Inflammatory macrophage treated with lipopolysaccharide for 4 hours (primary cell): ENCODE data around the gene FXR2.

Source experiments
- DNase-seq: peaks from one replicate; pipeline ENCODE4 v3.0.0-alpha.2; 2020

The FXR2 gene

DNA sequence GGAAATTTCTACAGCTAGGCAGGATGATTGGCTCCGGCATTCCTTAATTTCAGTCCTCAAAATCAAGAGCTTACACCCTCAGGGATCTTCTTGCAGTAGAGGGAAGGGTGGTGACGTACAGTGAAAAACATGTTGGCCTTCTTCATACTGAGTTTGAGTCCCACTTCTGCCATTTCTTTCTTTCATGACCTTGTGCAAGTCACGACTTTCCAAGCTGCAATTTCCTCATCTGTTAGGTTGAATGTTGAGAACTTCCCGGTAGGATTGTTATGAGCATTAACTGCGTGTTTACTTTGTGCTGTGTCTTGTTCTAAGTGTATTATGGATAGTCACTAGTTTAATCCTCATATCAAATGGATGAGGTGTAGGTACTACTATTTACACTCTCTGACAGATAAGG lies 45.1 kb downstream of the FXR2 start:
- DNase-seq, result peak; percentile 71

DNA sequence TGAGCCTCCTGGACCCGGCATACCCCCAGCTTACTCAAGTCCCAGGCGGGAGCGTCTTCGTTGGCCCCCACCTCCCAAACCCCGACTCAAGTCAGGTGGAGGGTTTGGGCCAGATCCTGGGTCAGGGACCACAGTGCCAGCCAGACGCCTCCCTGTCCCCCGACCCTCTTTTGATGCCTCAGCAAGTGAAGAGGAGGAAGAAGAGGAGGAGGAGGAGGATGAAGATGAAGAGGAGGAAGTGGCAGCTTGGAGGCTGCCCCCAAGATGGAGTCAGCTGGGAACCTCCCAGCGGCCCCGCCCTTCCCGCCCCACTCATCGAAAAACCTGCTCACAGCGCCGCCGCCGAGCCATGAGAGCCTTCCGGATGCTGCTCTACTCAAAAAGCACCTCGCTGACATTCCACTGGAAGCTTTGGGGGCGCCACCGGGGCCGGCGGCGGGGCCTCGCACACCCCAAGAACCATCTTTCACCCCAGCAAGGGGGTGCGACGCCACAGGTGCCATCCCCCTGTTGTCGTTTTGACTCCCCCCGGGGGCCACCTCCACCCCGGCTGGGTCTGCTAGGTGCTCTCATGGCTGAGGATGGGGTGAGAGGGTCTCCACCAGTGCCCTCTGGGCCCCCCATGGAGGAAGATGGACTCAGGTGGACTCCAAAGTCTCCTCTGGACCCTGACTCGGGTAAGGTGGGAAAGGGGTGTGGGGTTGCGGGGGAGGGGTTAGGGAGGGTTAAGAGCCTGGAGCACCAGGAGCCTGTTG lies 51.4 kb downstream of the FXR2 start:
- DNase-seq, result no peak

DNA sequence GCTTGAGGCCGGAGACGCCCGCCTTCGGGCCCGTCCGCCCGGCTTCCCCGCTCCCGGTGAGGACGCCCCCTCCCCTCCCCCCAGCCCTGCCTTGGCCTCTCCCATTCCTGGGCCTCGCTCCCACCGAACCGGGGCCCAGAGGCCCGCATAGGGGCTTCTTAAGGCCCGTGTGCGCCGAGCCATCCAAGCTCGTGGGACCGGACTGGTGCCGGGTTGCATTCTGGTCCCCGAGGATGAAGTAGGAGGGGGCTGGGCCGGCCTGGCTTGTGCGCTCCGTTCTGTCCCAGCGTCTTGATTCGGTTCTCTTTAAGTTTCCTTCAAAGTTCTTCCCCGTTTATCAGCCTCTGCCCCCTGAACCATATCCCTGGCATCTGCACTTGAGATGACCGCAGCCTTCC lies 52.5 kb downstream of the FXR2 start:
- no peak for DNase-seq

DNA sequence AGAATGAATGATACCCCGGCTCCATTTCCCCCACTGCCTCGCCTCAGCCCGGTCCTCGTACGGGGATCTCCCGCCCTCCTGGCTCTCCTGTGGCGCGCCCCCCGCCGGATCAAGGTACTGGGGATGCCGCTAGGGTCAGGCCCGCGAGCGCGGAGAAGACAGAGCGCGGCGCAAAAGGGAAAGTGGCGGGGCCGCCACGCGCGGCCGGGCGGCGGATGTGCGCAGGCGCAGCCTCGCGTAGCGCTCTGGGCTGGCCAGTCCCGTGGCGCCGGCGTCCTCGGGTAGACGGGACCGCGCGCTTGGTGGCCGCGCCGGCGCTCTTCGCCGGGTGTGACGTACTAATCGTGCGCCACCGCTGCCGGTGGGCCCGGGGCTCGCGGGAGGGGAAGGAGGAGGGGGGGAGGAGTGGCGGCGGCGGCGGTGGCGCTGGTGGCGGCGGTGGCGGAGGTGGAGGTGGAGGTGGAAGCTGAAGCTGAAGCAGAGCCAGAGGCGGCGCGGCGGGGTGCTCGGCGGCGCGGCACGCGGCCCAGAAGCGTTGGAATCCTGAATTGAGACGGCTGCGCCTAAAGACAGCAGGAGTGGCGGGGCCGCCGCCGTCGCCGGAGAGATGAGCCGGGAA lies 53.0 kb downstream of the FXR2 start, which contains the start of gene SENP3:
Gene SENP3, plus strand, starts transcription at position 331 of the 619 bp plus-strand sequence. CDS start 1,158 bp downstream, outside the sequence.
- peak; percentile 93 for DNase-seq

DNA sequence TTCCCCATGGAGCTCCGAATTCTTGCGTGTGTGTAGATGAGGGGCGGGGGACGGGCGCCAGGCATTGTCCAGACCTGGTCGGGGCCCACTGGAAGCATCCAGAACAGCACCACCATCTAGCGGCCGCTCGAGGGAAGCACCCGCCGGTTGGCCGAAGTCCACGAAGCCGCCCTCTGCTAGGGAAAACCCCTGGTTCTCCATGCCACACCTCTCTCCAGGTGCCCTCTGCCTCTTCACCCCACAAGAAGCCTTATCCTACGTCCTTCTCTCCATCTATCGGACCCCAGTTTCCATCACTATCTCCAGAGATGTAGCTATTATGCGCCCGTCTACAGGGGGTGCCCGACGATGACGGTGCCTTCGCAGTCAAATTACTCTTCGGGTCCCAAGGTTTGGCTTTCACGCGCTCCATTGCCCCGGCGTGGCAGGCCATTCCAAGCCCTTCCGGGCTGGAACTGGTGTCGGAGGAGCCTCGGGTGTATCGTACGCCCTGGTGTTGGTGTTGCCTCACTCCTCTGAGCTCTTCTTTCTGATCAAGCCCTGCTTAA lies 53.6 kb downstream of the FXR2 start:
- DNase-seq, result peak; percentile 82

DNA sequence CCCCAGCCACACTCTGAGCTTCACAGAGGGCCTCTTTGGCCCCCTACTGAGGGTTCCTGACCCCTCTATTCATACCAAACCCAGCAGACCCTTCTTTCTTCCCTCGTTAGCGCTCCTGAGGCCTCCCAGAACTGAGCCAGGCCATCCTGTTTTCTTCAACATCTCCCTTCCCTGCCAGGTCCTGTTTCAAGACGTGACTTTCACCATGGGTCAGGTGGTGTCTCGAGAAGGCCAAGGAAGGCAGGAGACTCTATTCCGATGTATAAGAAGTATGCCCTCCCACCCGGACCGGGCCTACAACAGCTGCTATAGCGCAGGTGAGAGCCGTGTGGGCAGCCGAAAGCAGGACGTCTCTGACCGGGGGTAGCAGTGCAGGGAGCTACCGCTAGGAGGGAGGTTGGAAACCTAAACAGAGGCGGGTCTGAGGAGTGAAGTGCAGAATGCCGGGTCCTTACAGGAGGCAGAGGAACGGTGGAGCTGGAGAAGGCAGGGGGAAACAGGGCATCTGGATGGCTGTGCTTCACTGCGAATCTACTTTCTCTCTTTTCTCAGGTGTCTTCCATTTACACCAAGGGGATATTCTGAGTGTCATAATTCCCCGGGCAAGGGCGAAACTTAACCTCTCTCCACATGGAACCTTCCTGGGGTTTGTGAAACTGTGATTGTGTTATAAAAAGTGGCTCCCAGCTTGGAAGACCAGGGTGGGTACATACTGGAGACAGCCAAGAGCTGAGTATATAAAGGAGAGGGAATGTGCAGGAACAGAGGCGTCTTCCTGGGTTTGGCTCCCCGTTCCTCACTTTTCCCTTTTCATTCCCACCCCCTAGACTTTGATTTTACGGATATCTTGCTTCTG lies 54.3 kb downstream of the FXR2 start:
- peak; percentile 63 for DNase-seq

DNA sequence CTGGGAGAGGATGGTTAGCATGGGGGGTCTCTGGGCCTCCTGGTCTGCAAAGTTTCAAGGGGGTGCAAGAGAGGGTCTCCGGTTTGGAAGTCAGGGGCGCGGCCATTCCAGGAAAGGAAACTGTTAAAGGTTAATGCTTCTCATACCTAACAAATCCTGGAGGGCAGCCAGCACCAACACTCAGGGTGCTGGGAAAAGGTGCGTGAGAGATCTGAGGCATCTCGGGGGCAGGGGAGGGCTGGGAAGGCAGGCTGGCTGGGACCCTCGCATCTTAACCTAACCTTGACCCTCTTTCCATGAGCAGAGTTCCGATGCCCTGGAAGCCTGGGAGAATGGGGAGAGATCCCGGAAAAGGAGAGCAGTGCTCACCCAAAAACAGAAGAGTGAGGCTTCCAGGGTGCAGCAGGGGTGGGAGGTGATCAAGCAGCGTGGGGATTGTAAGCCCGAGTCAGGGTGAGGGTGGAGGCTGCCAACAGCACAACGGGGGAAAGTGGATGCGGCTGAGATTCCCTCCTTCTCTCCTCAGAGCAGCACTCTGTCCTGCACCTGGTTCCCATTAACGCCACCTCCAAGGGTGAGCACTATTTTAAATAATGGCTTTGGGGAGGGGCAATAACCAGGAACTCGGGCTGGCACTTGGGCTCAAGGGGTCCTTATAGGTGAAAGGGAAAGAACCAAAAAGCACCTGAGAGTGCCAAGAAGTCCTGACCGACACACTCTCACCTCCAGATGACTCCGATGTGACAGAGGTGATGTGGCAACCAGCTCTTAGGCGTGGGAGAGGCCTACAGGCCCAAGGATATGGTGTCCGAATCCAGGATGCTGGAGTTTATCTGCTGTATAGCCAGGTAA lies 55.2 kb downstream of the FXR2 start:
- DNase-seq, result no peak

DNA sequence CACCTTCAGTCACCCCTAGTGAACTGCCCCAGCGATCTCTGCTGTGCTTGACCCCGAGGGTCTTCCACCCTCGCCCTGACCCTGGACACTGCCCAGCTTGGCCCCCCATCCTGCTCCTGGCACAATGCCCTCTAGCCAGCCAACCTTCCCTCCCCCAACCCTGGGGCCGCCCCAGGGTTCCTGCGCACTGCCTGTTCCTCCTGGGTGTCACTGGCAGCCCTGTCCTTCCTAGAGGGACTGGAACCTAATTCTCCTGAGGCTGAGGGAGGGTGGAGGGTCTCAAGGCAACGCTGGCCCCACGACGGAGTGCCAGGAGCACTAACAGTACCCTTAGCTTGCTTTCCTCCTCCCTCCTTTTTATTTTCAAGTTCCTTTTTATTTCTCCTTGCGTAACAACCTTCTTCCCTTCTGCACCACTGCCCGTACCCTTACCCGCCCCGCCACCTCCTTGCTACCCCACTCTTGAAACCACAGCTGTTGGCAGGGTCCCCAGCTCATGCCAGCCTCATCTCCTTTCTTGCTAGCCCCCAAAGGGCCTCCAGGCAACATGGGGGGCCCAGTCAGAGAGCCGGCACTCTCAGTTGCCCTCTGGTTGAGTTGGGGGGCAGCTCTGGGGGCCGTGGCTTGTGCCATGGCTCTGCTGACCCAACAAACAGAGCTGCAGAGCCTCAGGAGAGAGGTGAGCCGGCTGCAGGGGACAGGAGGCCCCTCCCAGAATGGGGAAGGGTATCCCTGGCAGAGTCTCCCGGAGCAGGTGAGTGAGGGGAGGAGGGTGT lies 56.0 kb downstream of the FXR2 start, which contains the start of gene TNFSF13:
Gene TNFSF13, plus strand, starts transcription at position 207 of the 776 bp plus-strand sequence. Its CDS starts 290 bp downstream, at position 497.
- peak; percentile 66 for DNase-seq

DNA sequence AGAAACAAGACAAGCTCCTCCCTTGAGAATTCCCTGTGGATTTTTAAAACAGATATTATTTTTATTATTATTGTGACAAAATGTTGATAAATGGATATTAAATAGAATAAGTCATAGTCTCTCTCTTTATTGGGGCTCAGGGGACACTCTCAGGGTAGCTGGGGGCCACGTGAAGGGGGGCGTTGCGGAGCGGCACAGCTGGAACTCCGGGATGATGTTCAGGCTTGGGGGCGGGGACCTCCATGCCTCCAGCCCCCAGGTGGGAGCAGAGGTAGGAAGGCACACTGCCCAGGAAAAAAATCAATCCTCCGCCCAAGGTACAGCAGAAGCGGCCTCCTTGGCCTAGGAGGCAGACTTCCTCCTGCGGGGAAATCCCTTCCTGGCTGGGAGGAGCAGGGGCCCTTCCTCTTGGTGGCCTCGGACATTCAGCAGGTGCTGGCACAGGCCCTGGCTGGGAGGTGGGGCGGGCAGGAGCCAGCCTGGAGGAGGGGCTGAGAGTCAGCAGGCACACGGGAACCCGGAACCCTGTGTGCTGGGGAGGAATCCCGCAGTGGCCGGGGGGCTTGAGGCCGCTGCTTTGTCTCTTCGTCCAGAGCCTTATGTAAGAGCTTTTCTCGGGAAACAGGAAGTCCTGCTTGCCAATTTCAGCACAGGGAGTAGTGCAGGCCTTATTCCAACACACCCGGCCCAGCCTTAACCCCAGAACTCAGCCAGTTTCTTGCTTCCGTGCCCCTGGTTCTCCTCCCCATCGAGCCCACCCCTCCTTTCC lies 56.7 kb downstream of the FXR2 start:
- peak; percentile 80 for DNase-seq

DNA sequence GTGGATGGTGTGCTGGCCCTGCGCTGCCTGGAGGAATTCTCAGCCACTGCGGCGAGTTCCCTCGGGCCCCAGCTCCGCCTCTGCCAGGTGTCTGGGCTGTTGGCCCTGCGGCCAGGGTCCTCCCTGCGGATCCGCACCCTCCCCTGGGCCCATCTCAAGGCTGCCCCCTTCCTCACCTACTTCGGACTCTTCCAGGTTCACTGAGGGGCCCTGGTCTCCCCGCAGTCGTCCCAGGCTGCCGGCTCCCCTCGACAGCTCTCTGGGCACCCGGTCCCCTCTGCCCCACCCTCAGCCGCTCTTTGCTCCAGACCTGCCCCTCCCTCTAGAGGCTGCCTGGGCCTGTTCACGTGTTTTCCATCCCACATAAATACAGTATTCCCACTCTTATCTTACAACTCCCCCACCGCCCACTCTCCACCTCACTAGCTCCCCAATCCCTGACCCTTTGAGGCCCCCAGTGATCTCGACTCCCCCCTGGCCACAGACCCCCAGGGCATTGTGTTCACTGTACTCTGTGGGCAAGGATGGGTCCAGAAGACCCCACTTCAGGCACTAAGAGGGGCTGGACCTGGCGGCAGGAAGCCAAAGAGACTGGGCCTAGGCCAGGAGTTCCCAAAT lies 57.4 kb downstream of the FXR2 start:
- DNase-seq, result no peak

DNA sequence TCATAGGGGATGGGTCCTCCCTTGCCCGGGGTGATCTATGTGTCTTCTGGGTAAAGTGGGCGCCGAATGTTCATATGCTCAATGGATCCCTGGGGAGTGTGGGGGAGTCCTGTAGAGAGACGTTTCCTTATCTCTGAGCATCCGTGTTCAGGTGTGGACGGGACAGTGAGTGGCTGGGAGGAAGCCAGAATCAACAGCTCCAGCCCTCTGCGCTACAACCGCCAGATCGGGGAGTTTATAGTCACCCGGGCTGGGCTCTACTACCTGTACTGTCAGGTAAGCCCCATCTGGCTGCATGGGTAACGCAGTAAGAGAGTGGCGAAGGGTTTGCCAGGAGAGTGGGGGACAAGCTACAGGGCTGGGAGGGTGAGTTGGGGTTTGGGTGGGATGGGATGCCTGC lies 58.1 kb downstream of the FXR2 start:
- DNase-seq, result no peak

DNA sequence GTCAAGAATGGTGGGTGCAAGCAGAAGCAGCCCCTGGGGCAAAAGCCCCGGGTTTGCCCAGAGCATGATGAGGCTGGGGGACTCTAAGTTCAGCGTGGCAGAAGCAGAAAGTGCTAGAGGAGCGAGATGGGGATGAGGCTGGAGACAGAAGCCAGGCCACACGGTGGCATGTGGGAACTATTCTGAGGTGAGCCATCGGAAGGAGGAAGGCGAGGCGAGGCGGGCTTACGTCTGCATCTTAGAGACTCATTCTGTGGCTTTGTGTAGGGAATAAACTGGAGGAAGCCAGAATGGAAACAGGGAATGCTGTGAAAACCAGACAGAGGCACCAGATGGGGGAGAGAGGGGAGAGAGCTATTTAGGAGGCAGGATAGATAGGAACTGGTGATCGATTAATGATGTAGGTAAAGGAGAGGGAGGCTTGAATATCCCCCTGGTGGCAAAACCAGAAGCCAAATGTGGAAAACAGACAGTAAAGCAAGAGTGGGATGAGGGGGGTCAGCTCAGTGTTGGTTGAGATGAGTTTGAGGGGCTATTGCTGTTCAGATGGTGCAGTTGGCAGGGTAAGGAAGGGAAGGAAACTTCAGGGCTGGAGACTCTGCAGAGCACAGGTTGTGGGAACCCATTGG lies 59.3 kb downstream of the FXR2 start:
- no peak for DNase-seq

DNA sequence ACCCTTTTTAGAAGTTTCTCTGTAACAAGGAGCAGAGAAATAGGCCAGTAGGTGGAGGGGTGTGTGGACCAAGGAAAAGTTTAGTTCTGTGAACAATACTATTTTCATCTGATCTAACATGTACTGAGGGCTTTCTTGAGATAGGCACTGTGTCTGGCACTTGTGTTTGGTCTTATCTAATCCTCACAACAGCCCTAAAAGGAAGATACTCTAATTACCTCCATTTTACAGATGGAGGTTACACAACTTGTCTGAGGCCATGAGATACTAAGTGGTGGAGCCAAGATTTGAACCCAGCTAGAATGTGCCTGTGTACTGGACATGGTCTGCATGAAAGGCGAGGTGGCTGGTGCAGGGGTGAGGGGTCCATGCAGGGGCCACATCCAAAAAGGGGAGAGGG lies 61.3 kb downstream of the FXR2 start:
- DNase-seq, result no peak

DNA sequence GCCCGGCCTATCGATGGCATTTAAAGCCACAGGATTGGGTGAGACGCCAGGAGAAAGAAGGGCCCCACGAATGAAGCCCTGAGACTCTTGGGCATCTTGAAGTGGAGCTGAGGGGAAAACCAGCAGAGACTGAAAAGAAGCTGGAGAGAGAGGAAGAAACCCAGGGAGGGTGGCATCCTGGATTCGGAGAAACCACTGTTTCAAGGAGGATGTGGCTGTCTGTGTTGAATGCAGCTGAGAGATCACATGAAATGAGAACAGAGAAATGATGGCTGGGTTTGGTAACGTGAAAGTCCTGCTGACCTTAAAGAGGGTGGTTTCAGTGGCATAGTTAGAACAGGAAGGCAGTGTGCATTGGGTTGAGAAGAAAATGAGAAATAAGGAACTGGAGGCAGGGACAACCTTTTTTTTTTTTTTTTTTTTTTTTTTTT lies 62.1 kb downstream of the FXR2 start:
- peak; percentile 96 for DNase-seq

DNA sequence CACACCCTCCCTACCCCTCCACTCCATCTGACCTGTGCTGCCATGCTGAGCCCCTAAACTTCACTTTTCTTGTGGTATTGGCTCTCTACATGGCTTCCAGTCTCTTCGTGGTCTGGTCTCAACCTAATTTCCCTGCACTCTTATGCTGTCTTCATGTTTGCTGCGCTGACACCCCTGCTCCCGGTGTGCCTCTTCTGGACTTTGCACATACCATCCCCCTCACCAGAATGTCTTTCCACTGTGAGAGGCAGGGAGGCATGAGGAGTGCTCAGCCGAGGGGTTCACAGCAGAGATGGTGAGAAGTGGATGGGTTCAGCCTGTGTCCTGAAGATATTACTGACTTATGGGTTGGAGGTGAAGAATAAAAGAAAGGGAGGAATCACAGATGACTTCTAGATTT lies 63.3 kb downstream of the FXR2 start:
- DNase-seq, result no peak

DNA sequence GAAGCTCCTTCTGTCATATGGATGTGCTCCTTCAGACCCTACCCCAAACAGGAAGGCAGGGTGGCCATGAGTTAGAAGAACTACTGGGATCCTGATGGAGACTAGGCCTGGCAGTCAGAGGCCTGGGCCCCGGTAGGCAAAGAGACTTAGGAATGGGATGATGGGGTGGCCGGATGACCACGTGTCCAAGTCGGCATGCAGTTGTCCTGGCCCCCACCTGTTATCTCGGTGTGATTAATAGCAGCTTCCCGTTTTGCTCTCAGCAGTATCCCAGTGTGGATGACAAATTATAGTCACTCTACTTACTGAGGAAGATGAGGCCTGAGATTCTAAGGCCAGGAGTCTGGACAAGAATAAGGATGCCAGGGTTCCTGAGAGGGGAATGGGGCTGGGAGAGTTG lies 64.4 kb downstream of the FXR2 start:
- DNase-seq, result no peak

DNA sequence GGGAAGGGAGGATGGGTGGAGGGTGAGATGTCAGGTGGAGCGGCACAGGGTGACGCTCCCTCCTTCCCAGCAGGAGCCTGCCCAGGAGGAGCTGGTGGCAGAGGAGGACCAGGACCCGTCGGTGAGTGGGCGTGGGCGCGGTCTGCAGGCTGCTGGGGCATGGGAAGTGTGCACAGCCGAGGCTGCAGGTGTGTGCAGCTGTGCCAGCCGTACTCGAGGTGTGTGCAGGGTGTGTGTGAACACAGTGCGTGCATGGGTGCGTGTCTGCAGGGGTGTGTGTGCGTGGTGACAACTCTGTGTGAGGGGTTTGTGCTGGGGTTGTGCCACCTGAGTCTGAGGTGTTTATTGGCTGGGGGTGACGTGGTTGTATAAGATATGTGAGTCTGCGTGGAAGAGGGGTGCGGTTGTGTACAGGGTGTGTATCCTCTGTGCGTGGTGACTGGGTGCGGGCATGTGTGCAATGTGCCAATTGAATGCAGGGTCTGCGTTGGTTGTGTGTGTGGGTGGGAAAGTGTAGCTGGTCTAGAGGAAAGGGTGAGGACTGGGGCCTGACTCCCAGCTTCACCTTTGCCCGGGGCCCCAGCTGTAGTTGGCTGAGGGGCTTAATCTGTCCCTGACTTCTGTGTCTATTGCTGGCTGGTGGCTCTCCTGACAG lies 65.2 kb downstream of the FXR2 start:
- no peak for DNase-seq

DNA sequence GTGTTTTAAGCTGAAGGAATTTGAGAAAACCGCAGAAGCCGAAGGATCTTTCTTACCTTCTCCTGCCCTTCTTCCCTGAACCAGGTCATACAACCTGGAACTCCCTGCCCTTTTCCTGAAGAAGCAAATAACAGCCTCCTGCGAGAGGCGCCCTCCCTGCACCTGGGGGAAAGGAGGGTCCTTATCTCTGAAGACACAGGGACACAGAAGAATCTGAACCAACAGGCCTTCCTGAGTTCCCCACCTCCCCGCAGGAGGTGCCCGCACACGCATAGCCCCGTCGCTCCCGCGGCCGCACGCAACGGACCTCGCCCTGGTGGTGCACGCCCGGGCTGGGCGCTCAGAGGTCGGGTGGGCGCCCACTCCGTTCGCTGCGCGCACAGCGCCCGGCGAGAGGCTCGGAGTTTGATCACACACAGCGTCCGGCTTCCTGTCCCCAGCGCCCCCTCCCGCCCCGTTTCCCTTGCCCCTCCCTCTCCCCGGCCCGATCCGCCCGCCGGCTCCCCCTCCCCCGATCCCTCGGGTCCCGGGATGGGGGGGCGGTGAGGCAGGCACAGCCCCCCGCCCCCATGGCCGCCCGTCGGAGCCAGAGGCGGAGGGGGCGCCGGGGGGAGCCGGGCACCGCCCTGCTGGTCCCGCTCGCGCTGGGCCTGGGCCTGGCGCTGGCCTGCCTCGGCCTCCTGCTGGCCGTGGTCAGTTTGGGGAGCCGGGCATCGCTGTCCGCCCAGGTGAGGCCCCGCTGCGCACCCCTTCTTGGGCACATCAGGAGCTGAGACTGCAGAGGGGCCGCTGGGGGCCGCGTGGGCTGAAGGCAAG lies 65.9 kb downstream of the FXR2 start, which contains the start of gene TNFSF12:
Gene TNFSF12, plus strand, starts transcription at position 474 of the 816 bp plus-strand sequence. Its CDS starts 96 bp downstream, at position 570.
- DNase-seq, result peak; percentile 51
